Mesothelial cell of epicardium (in vitro differentiated cells): ENCODE results near the gene GK. TPM values are rescaled to one million over a fixed set of nuclear protein-coding genes. Genes with fewer than 3 reads are reported as not detected.

Experiments
- DNase-seq, 2 experiments: peaks; one replicate each; pipeline ENCODE4 v3.0.0; 2021; ENCODE audit warnings: low spot score in 2 of 2; ENCODE audit not compliant: unreplicated experiment in 2 of 2
- H3K27ac Mint-ChIP-seq: 2 replicates; pipeline ENCODE4 v1.8.0; 2021; ENCODE audit warnings: mixed read lengths
- H3K27me3 Mint-ChIP-seq: 2 replicates; pipeline ENCODE4 v1.8.0; 2021; ENCODE audit warnings: low read depth, mixed read lengths
- H3K36me3 Mint-ChIP-seq: 2 replicates; pipeline ENCODE4 v1.8.0; 2021; ENCODE audit warnings: mixed read lengths
- H3K4me1 Mint-ChIP-seq: 2 replicates; pipeline ENCODE4 v1.8.0; 2021; ENCODE audit warnings: mixed read lengths
- H3K4me3 Mint-ChIP-seq: 2 replicates; pipeline ENCODE4 v1.8.0; 2021; ENCODE audit warnings: mild to moderate bottlenecking, moderate library complexity, mixed read lengths
- H3K9me3 Mint-ChIP-seq: 2 replicates; pipeline ENCODE4 v1.8.0; 2021; ENCODE audit warnings: mixed read lengths
- total RNA-seq: library from RNA; stranded (reverse); gene quantifications from 3 replicates; pipeline ENCODE4 v1.2.1, GENCODE V29; 2021
- TF ChIP-seq, protein P1 (sequence below): fragments of 200-600 bp; sonication (generic); IDR thresholded peaks from one replicate; pipeline ENCODE4 v1.5.0; 2021; ENCODE audit warnings: antibody characterized with exemption; ENCODE audit not compliant: unreplicated experiment

GK gene
- total RNA-seq, 1 donor from 2014 or later: 8.0 TPM

DNA sequence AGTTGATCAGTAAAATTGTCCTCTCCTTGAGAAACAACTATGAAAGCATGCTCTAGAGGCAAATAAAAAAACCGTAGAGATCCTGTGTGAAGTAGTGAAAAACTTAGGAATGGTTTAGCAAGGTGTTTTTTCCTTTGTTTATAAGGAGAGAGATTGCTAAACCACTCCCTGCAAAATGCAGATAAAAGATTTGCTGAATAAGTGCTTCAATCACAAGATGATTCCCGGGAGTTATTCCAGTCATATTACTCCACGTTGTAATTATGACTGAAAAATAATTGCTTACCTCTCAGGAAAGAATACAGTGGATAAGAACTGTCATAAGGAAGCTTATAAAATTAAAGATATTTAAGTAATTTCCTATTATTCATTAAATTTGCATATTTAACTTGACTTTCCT is 2.8 kb downstream of the GK start:
- Mint-ChIP-seq H3K4me1 (peaks cover 10% of the 10 kb centered on the region), H3K27ac (no peak overlapping the region), H3K36me3 (no peaks in the 10 kb centered on the region), H3K4me3 (no peak overlapping the region), H3K9me3 (no peaks in the 10 kb centered on the region), H3K27me3 (no peaks in the 10 kb centered on the region)
- TF ChIP-seq, protein P1, sequence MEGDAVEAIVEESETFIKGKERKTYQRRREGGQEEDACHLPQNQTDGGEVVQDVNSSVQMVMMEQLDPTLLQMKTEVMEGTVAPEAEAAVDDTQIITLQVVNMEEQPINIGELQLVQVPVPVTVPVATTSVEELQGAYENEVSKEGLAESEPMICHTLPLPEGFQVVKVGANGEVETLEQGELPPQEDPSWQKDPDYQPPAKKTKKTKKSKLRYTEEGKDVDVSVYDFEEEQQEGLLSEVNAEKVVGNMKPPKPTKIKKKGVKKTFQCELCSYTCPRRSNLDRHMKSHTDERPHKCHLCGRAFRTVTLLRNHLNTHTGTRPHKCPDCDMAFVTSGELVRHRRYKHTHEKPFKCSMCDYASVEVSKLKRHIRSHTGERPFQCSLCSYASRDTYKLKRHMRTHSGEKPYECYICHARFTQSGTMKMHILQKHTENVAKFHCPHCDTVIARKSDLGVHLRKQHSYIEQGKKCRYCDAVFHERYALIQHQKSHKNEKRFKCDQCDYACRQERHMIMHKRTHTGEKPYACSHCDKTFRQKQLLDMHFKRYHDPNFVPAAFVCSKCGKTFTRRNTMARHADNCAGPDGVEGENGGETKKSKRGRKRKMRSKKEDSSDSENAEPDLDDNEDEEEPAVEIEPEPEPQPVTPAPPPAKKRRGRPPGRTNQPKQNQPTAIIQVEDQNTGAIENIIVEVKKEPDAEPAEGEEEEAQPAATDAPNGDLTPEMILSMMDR: no peak
- no peak for DNase-seq

GRCh38 chrX:30657196-30658161 is 4.3 kb downstream of the GK start:
- Mint-ChIP-seq H3K4me1 (peaks cover 5% of the 10 kb centered on the region), H3K36me3 (no peaks in the 10 kb centered on the region), H3K4me3 (no peak overlapping the region), H3K27me3 (no peaks in the 10 kb centered on the region), H3K27ac (no peak overlapping the region), H3K9me3 (no peaks in the 10 kb centered on the region)
- no peak for DNase-seq
- TF ChIP-seq, protein P1: no peak

- no peaks in the 10 kb centered on the region for H3K9me3 Mint-ChIP-seq
- DNase-seq: no peak
- H3K4me3 Mint-ChIP-seq: no peak overlapping the region
- H3K27me3 Mint-ChIP-seq: no peaks in the 10 kb centered on the region
- TF ChIP-seq, protein P1: no peak
- no peak overlapping the region for H3K27ac Mint-ChIP-seq
- peaks cover 2% of the 10 kb centered on the region for H3K4me1 Mint-ChIP-seq
- H3K36me3 Mint-ChIP-seq: no peaks in the 10 kb centered on the region
These were observed 6.2 kb downstream of the GK start for GRCh38 chrX:30659421-30659820.

DNA sequence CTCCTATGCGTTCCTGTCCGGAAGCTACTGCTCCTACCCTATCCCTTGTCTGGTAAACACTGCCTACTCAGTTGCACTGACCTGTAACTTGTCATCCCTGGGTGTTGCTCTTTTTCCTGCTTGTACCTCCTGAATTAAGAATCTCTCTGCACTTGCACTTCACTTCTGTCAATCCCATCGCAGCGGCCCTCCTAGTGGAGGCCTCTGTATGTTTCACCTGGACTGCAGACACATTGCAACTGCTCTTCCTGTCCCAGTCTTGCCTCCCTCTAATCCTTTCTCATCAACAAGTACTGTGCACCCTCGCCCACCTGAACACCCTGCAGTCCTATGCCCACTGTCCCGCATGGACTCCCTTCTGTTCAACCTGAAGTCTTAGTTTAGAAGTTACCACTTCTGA is 8.0 kb downstream of the GK start:
- H3K9me3 Mint-ChIP-seq: no peaks in the 10 kb centered on the region
- no peak overlapping the region for H3K4me3 Mint-ChIP-seq
- no peaks in the 10 kb centered on the region for H3K27me3 Mint-ChIP-seq
- no peak for DNase-seq
- TF ChIP-seq, protein P1: no peak
- H3K4me1 Mint-ChIP-seq: peaks cover 7% of the 10 kb centered on the region
- no peak overlapping the region for H3K27ac Mint-ChIP-seq
- no peaks in the 10 kb centered on the region for H3K36me3 Mint-ChIP-seq

- Mint-ChIP-seq H3K4me3 (no peak overlapping the region), H3K36me3 (peaks cover 4% of the 10 kb centered on the region), H3K27ac (no peak overlapping the region), H3K27me3 (no peaks in the 10 kb centered on the region), H3K4me1 (peaks cover 9% of the 10 kb centered on the region), H3K9me3 (no peaks in the 10 kb centered on the region)
- TF ChIP-seq, protein P1: no peak
- no peak for DNase-seq
These were observed 10.1 kb downstream of the GK start for GRCh38 chrX:30663322-30663721.
